Hepatocyte (in vitro differentiated cells): ENCODE measurements around the gene NPAS3. TPM values are rescaled to one million over a fixed set of nuclear protein-coding genes. Genes with fewer than 3 reads are reported as not detected.

Source experiments
- DNase-seq: peaks from one replicate; pipeline ENCODE4 v3.0.0-alpha.2; 2016; ENCODE audit warnings: low spot score
- H2AFZ ChIP-seq: fragments of 200-600 bp; sonication (generic); 2 replicates; pipeline ENCODE4 v1.6.0; 2016; ENCODE audit warnings: antibody characterized with exemption, mild to moderate bottlenecking
- H3K27ac ChIP-seq: fragments of 200-600 bp; sonication (generic); 2 replicates; pipeline ENCODE4 v1.5.1; 2016; ENCODE audit warnings: mild to moderate bottlenecking
- H3K27me3 ChIP-seq: fragments of 200-600 bp; sonication (generic); 2 replicates; pipeline ENCODE4 v1.6.1; 2016
- H3K36me3 ChIP-seq: fragments of 200-600 bp; sonication (generic); replicated peaks from 2 replicates; pipeline ENCODE4 v1.5.1; 2016; ENCODE audit warnings: low read depth; ENCODE audit not compliant: insufficient read depth
- H3K4me1 ChIP-seq: fragments of 200-600 bp; sonication (generic); 2 replicates; pipeline ENCODE4 v1.5.1; 2016; ENCODE audit warnings: mild to moderate bottlenecking, moderate library complexity; ENCODE audit not compliant: insufficient read depth
- H3K4me2 ChIP-seq: fragments of 200-600 bp; sonication (generic); 2 replicates; pipeline ENCODE4 v1.6.0; 2016
- H3K4me3 ChIP-seq: fragments of 200-600 bp; sonication (generic); 2 replicates; pipeline ENCODE4 v1.5.1; 2016; ENCODE audit warnings: mild to moderate bottlenecking
- H3K79me2 ChIP-seq: fragments of 200-600 bp; sonication (generic); 2 replicates; pipeline ENCODE4 v1.6.0; 2017; ENCODE audit warnings: mild to moderate bottlenecking
- H3K9me2 ChIP-seq: fragments of 200-600 bp; sonication (generic); replicated peaks from 2 replicates; pipeline ENCODE4 v1.6.0; 2017; ENCODE audit warnings: mild to moderate bottlenecking; ENCODE audit not compliant: insufficient read depth
- H3K9me3 ChIP-seq: fragments of 200-600 bp; sonication (generic); 2 replicates; pipeline ENCODE4 v1.5.1; 2016; ENCODE audit warnings: low read depth, mild to moderate bottlenecking
- H4K20me1 ChIP-seq: fragments of 200-600 bp; sonication (generic); 2 replicates; pipeline ENCODE4 v1.6.0; 2016; ENCODE audit warnings: mild to moderate bottlenecking; ENCODE audit not compliant: insufficient read depth, poor library complexity, severe bottlenecking
- CTCF ChIP-seq: fragments of 200-600 bp; sonication (generic); IDR thresholded peaks from 2 replicates; pipeline ENCODE4 v1.5.1; 2016; ENCODE audit warnings: antibody characterized with exemption, mild to moderate bottlenecking; ENCODE audit not compliant: poor library complexity
- EZH2 ChIP-seq: fragments of 200-600 bp; sonication (generic); IDR thresholded peaks from 2 replicates; pipeline ENCODE4 v1.6.1; 2016; ENCODE audit warnings: antibody characterized with exemption, mild to moderate bottlenecking, borderline replicate concordance
- EZH2phosphoT487 ChIP-seq: fragments of 200-600 bp; sonication (generic); IDR thresholded peaks from one replicate; pipeline ENCODE4 v1.6.1; 2018; ENCODE audit warnings: antibody characterized with exemption, mild to moderate bottlenecking, low read depth, moderate library complexity; ENCODE audit not compliant: unreplicated experiment, severe bottlenecking
- WGBS: methylation state at CpG from one replicate; pipeline ENCODE4 v1.1.6; 2016; ENCODE audit warnings: low lambda C conversion rate; ENCODE audit errors: missing lambda C conversion rate; 5-methylcytosine and 5-hydroxymethylcytosine counted together
- polyA plus RNA-seq: library from polyadenylated mRNA; unstranded; fragments of >200 nt; fragmentation: Nextera tagmentation; extraction: Ambion mirVana; gene quantifications from 2 replicates; pipeline ENCODE4 v1.2.1, GENCODE V29; 2016
- total RNA-seq: library from RNA; depleted of rRNA; stranded (reverse); fragments of >200 nt; gene quantifications from 2 replicates; pipeline ENCODE4 v1.2.3, GENCODE V29; 2014

Gene NPAS3
- total and polyA plus RNA-seq, 2 experiments from 2014 or later: 0.11 to 1.1 TPM

- Histone ChIP-seq H3K9me3 (no peaks in the 10 kb centered on the region), H3K4me2 (no peak overlapping the region), H3K9me2 (no peaks in the 10 kb centered on the region), H4K20me1 (no peaks in the 10 kb centered on the region), H3K27me3 (no peaks in the 10 kb centered on the region), H3K4me3 (no peak overlapping the region), H3K4me1 (no peaks in the 10 kb centered on the region), H3K79me2 (no peaks in the 10 kb centered on the region), H3K36me3 (no peaks in the 10 kb centered on the region), H3K27ac (no peak overlapping the region), H2AFZ (no peak overlapping the region)
- no peak for DNase-seq
- no peak for TF ChIP-seq EZH2
- no peak for TF ChIP-seq CTCF
- no peak for TF ChIP-seq EZH2phosphoT487
- WGBS: 70% methylated on average over 10 of the region's 10 CpGs
Observed at GRCh38 chr14:33349871-33350270, 411.2 kb downstream of the NPAS3 start.

- 65% methylated on average over 10 of the region's 10 CpGs for WGBS
- no peaks in the 10 kb centered on the region for H4K20me1 ChIP-seq
- no peak overlapping the region for H3K4me3 ChIP-seq
- H3K9me2 ChIP-seq: no peaks in the 10 kb centered on the region
- TF ChIP-seq EZH2phosphoT487: no peak
- TF ChIP-seq CTCF: no peak
- TF ChIP-seq EZH2: no peak
- H3K9me3 ChIP-seq: no peaks in the 10 kb centered on the region
- H3K36me3 ChIP-seq: no peaks in the 10 kb centered on the region
- H2AFZ ChIP-seq: no peak overlapping the region
- H3K4me2 ChIP-seq: no peak overlapping the region
- H3K27ac ChIP-seq: no peak overlapping the region
- H3K4me1 ChIP-seq: no peaks in the 10 kb centered on the region
- no peaks in the 10 kb centered on the region for H3K27me3 ChIP-seq
- H3K79me2 ChIP-seq: no peaks in the 10 kb centered on the region
- no peak for DNase-seq
Observed at GRCh38 chr14:33350366-33350990, 411.8 kb downstream of the NPAS3 start.

GRCh38 chr14:33352821-33353220 lies 414.1 kb downstream of the NPAS3 start:
- Histone ChIP-seq H4K20me1 (no peaks in the 10 kb centered on the region), H3K4me2 (no peak overlapping the region), H3K4me1 (no peaks in the 10 kb centered on the region), H2AFZ (no peak overlapping the region), H3K4me3 (no peak overlapping the region), H3K9me3 (no peaks in the 10 kb centered on the region), H3K27me3 (no peaks in the 10 kb centered on the region), H3K36me3 (no peaks in the 10 kb centered on the region), H3K79me2 (no peaks in the 10 kb centered on the region), H3K27ac (no peak overlapping the region), H3K9me2 (no peaks in the 10 kb centered on the region)
- DNase-seq: no peak
- TF ChIP-seq EZH2 (no peak), EZH2phosphoT487 (no peak), CTCF (no peak)

- Histone ChIP-seq H2AFZ (no peak overlapping the region), H4K20me1 (no peaks in the 10 kb centered on the region), H3K27me3 (no peaks in the 10 kb centered on the region), H3K79me2 (no peaks in the 10 kb centered on the region), H3K27ac (no peak overlapping the region), H3K4me2 (no peak overlapping the region), H3K36me3 (no peaks in the 10 kb centered on the region), H3K4me3 (no peak overlapping the region), H3K9me2 (no peaks in the 10 kb centered on the region), H3K9me3 (no peaks in the 10 kb centered on the region), H3K4me1 (no peaks in the 10 kb centered on the region)
- TF ChIP-seq EZH2phosphoT487 (no peak), EZH2 (no peak), CTCF (no peak)
- DNase-seq: no peak
- 95% methylated on average over 2 of the region's 2 CpGs for WGBS
Observed at GRCh38 chr14:33356181-33356580, 417.5 kb downstream of the NPAS3 start.
